Stomach (tissue), 9 donors: ENCODE data around the gene EXOC3. TPM values are rescaled to one million over a fixed set of nuclear protein-coding genes. Genes with fewer than 3 reads are reported as not detected.

Source experiments
- DNase-seq, 2 donors: peaks; one replicate each; pipeline versions ENCODE4 v3.0.0 to v3.0.0-alpha.2; 2013 to 2019
- H3K27ac ChIP-seq, 5 donors: fragments of 200-600 bp in 4 of 5; sonication (generic) in 4 of 5; one replicate each; pipeline ENCODE4 v1.5.1; 2013 to 2019; ENCODE audit warnings: mild to moderate bottlenecking in 1 of 5, moderate library complexity in 1 of 5
- H3K27me3 ChIP-seq, 3 donors: fragments of 200-600 bp; sonication (generic); one replicate each; pipeline ENCODE4 v1.5.1; 2017 to 2019; ENCODE audit warnings: mixed run types in 1 of 3
- H3K36me3 ChIP-seq, 4 donors: fragments of 200-600 bp; sonication (generic); 1 replicate in 3 of 4; 2 replicates in 1 of 4; pipeline ENCODE4 v1.5.1; 2016 to 2019
- H3K4me1 ChIP-seq, 4 donors: fragments of 200-600 bp; sonication (generic); one replicate each; pipeline ENCODE4 v1.5.1; 2016 to 2019
- H3K4me3 ChIP-seq, 4 donors: fragments of 200-600 bp; sonication (generic) in 3 of 4; one replicate each; pipeline ENCODE4 v1.5.1; 2016 to 2019; ENCODE audit warnings: mild to moderate bottlenecking in 1 of 4
- H3K9me3 ChIP-seq, 4 donors: fragments of 200-600 bp; sonication (generic); one replicate each; pipeline ENCODE4 v1.5.1; 2016 to 2019
- CTCF ChIP-seq, 7 experiments: fragments of 450-650 bp in 4 of 7; fragments of 200-600 bp in 3 of 7; sonication (generic) in 3 of 7; IDR thresholded peaks; one replicate each; pipeline ENCODE4 v1.5.1; 2016 to 2019; ENCODE audit warnings: antibody characterized with exemption in 7 of 7, control low read depth in 2 of 7, mild to moderate bottlenecking in 1 of 7
- EP300 ChIP-seq: sonication (generic); formaldehyde crosslinking; IDR thresholded peaks from one replicate; pipeline ENCODE4 v1.6.1; 2017; ENCODE audit warnings: antibody characterized with exemption
- POLR2A ChIP-seq, 4 donors: fragments of 450-650 bp; IDR thresholded peaks; one replicate each; pipeline ENCODE4 v1.6.1; 2016; ENCODE audit warnings: antibody characterized with exemption in 4 of 4, control low read depth in 2 of 4, mild to moderate bottlenecking in 1 of 4, moderate library complexity in 1 of 4
- POLR2AphosphoS5 ChIP-seq, 3 donors: sonication (generic); formaldehyde crosslinking; IDR thresholded peaks; one replicate each; pipeline ENCODE4 v1.6.1; 2016; ENCODE audit warnings: antibody characterized with exemption in 3 of 3
- WGBS, 5 donors: extraction: QIAGEN DNeasy Blood & Tissue Kit in 3 of 5; methylation state at CpG; one replicate each; pipeline versions ENCODE4 v1.1.5 to v1.1.7; 2013 to 2018; 5-methylcytosine and 5-hydroxymethylcytosine counted together
- intact Hi-C: fragments of 100-400 bp; cut with DNase I; formaldehyde crosslinking; loops from one replicate; pipeline ENCODE4 v1.15.1; 2023; ENCODE audit warnings: low total_unique reads
- polyA plus RNA-seq, 3 donors: library from polyadenylated mRNA; stranded (reverse); fragments of 200-250 nt; gene quantifications; one replicate each; pipeline ENCODE4 v1.2.3, GENCODE V29; 2013
- total RNA-seq, 5 donors: library from RNA; depleted of rRNA; stranded (reverse); fragments of >200 nt; gene quantifications; one replicate each; pipeline versions ENCODE4 v1.1.0 to v1.2.3, GENCODE V29; 2014 to 2016
- donor health status: healthy with polysubstance abuse.
- donor health status: Bipolar disorder and iron deficiency.
- donor health status: healthy.

The EXOC3 gene
- total and polyA plus RNA-seq, 8 donors, result 29.9 to 133 (median 59.3) TPM

GRCh38 chr5:424301-425110 lies 18.5 kb upstream of the EXOC3 start:
- intact Hi-C loops, result no loop called here
- WGBS, 5 donors, result 68 to 88% (median 83%) methylated on average over 8 to 11 of the region's 11 CpGs
- H3K27me3 ChIP-seq, result peaks cover 0 to 8% (median 0%) of the 10 kb centered on the region in 3 donors
- H3K36me3 ChIP-seq, result no peaks in the 10 kb centered on the region
- TF ChIP-seq CTCF (IDR thresholded peaks at IDR 0.05), result no peak
- TF ChIP-seq POLR2A (IDR thresholded peaks at IDR 0.05), result no peak
- no peak for TF ChIP-seq POLR2AphosphoS5 (IDR thresholded peaks at IDR 0.05)
- TF ChIP-seq EP300, result no peak
- H3K4me3 ChIP-seq, result no peak overlapping the region
- H3K9me3 ChIP-seq, result no peaks in the 10 kb centered on the region
- DNase-seq, result no peak
- no peak overlapping the region for H3K27ac ChIP-seq
- no peaks in the 10 kb centered on the region for H3K4me1 ChIP-seq

GRCh38 chr5:425714-426113 lies 17.3 kb upstream of the EXOC3 start:
- DNase-seq, result peak in 1 of 2 donors; percentile 36
- Histone ChIP-seq H3K27me3 (peaks cover 0 to 8% (median 0%) of the 10 kb centered on the region in 3 donors), H3K27ac (no peak overlapping the region), H3K4me3 (no peak overlapping the region), H3K9me3 (no peaks in the 10 kb centered on the region), H3K4me1 (no peaks in the 10 kb centered on the region), H3K36me3 (no peaks in the 10 kb centered on the region)
- 32 to 57% (median 44%) methylated on average over 5 of the region's 5 CpGs for whole genome bisulfite sequencing, 5 donors
- intact Hi-C loops, result no loop called here
- no peak for TF ChIP-seq POLR2A (IDR thresholded peaks at IDR 0.05)
- peak in 1 of 7 experiments; percentile 13 for TF ChIP-seq CTCF (IDR thresholded peaks at IDR 0.05)

- intact Hi-C loops, result no loop called here
- TF ChIP-seq CTCF (IDR thresholded peaks at IDR 0.05), result no peak
- TF ChIP-seq POLR2A (IDR thresholded peaks at IDR 0.05), result no peak
- TF ChIP-seq POLR2AphosphoS5 (IDR thresholded peaks at IDR 0.05), result no peak
- no peak for TF ChIP-seq EP300
These were observed 16.5 kb upstream of the EXOC3 start for GRCh38 chr5:426392-426976.

GRCh38 chr5:427415-428087 lies 15.4 kb upstream of the EXOC3 start:
- Histone ChIP-seq H3K27me3 (peaks cover 0 to 11% (median 0%) of the 10 kb centered on the region in 3 donors), H3K9me3 (no peaks in the 10 kb centered on the region), H3K27ac (no peak overlapping the region), H3K36me3 (no peaks in the 10 kb centered on the region), H3K4me3 (no peak overlapping the region), H3K4me1 (no peaks in the 10 kb centered on the region)
- no peak for TF ChIP-seq POLR2A (IDR thresholded peaks at IDR 0.05)
- no peak for TF ChIP-seq EP300
- no peak for TF ChIP-seq CTCF (IDR thresholded peaks at IDR 0.05)
- TF ChIP-seq POLR2AphosphoS5 (IDR thresholded peaks at IDR 0.05), result no peak
- intact Hi-C loops, result no loop called here
- 89 to 93% (median 92%) methylated on average over 37 to 39 of the region's 39 CpGs for WGBS, 5 donors
- peak in 1 of 2 donors; percentile 18 for DNase-seq

More at GRCh38 chr5:426392-426976, 16.5 kb upstream of the EXOC3 start:
- 60 to 93% (median 77%) methylated on average over 3 of the region's 3 CpGs for WGBS, 5 donors
- no peak for DNase-seq
- Histone ChIP-seq H3K9me3 (no peaks in the 10 kb centered on the region), H3K4me3 (no peak overlapping the region), H3K27ac (no peak overlapping the region), H3K4me1 (no peaks in the 10 kb centered on the region), H3K27me3 (peaks cover 0 to 8% (median 0%) of the 10 kb centered on the region in 3 donors), H3K36me3 (no peaks in the 10 kb centered on the region)
